ENCODE data around the gene CTPS2.

Gene CTPS2

GRCh38 chrX:16640823-16641222, 71.6 kb downstream of the CTPS2 start:
- Histone ChIP-seq H3K36me3 (no peaks in the 10 kb centered on the region), H3K9me3 (no peaks in the 10 kb centered on the region), H3K4me3 (ENCODE audit: low read depth, low read length) (no peak overlapping the region), H3K4me1 (no peaks in the 10 kb centered on the region), H3K27me3 (no peaks in the 10 kb centered on the region)
- no peak for TF ChIP-seq CTCF (IDR thresholded peaks at IDR 0.05; ENCODE audit: low read depth, low read length)
- no peak for DNase-seq

GRCh38 chrX:16639966-16640365, 72.5 kb downstream of the CTPS2 start:
- Histone ChIP-seq H3K36me3 (no peaks in the 10 kb centered on the region), H3K4me1 (no peaks in the 10 kb centered on the region), H3K4me3 (ENCODE audit: low read depth, low read length) (no peak overlapping the region), H3K27me3 (no peaks in the 10 kb centered on the region), H3K9me3 (no peaks in the 10 kb centered on the region)
- TF ChIP-seq CTCF (IDR thresholded peaks at IDR 0.05; ENCODE audit: low read depth, low read length), result no peak
- no peak for DNase-seq

GRCh38 chrX:16638533-16638932, 73.9 kb downstream of the CTPS2 start:
- no peak for DNase-seq
- Histone ChIP-seq H3K27me3 (no peaks in the 10 kb centered on the region), H3K36me3 (no peaks in the 10 kb centered on the region), H3K4me1 (no peaks in the 10 kb centered on the region), H3K4me3 (ENCODE audit: low read depth, low read length) (no peak overlapping the region), H3K9me3 (no peaks in the 10 kb centered on the region)
- no peak for TF ChIP-seq CTCF (IDR thresholded peaks at IDR 0.05; ENCODE audit: low read depth, low read length)

GRCh38 chrX:16635596-16635995, 76.9 kb downstream of the CTPS2 start:
- Histone ChIP-seq H3K4me3 (ENCODE audit: low read depth, low read length) (no peak overlapping the region), H3K9me3 (no peaks in the 10 kb centered on the region), H3K36me3 (no peaks in the 10 kb centered on the region), H3K4me1 (no peaks in the 10 kb centered on the region), H3K27me3 (no peaks in the 10 kb centered on the region)
- no peak for TF ChIP-seq CTCF (IDR thresholded peaks at IDR 0.05; ENCODE audit: low read depth, low read length)
- no peak for DNase-seq

- TF ChIP-seq CTCF (IDR thresholded peaks at IDR 0.05; ENCODE audit: low read depth, low read length), result no peak
- Histone ChIP-seq H3K27me3 (no peaks in the 10 kb centered on the region), H3K4me3 (ENCODE audit: low read depth, low read length) (no peak overlapping the region), H3K36me3 (no peaks in the 10 kb centered on the region), H3K4me1 (no peaks in the 10 kb centered on the region), H3K9me3 (no peaks in the 10 kb centered on the region)
- no peak for DNase-seq
Observed at GRCh38 chrX:16635040-16635439, 77.4 kb downstream of the CTPS2 start.

GRCh38 chrX:16633754-16634153, 78.7 kb downstream of the CTPS2 start:
- Histone ChIP-seq H3K9me3 (no peaks in the 10 kb centered on the region), H3K27me3 (no peaks in the 10 kb centered on the region), H3K36me3 (no peaks in the 10 kb centered on the region), H3K4me1 (no peaks in the 10 kb centered on the region), H3K4me3 (ENCODE audit: low read depth, low read length) (no peak overlapping the region)
- TF ChIP-seq CTCF (IDR thresholded peaks at IDR 0.05; ENCODE audit: low read depth, low read length), result no peak
- no peak for DNase-seq
